ENCODE data around the gene MSI2.

- TF ChIP-seq CTCF (conservative IDR thresholded peaks at IDR 0.05; ENCODE audit: low read length) (no peak), EZH2phosphoT487 (IDR thresholded peaks at IDR 0.05; ENCODE audit: borderline replicate concordance, low read depth, low read length) (no peak)
Observed at GRCh38 chr17:57451191-57451590, 194.9 kb downstream of the MSI2 start.
